ENCODE results near the gene FBXW5. TPM values are rescaled to one million over a fixed set of nuclear protein-coding genes. Genes with fewer than 3 reads are reported as not detected.

Gene FBXW5
- total RNA-seq, 2 donors from 2014 or later, result 199 to 304 TPM

- WGBS, result 90% methylated on average over 30 of the region's 32 CpGs
Observed at GRCh38 chr9:136916330-136917184, 28.0 kb downstream of the FBXW5 start.

GRCh38 chr9:136915632-136916329, 28.8 kb downstream of the FBXW5 start:
- DNase-seq (ENCODE audit: low spot score), result no peak
- Histone ChIP-seq H3K9me3 (no peaks in the 10 kb centered on the region), H3K4me1 (replicated peaks) (no peaks in the 10 kb centered on the region), H3K27me3 (replicated peaks; ENCODE audit: insufficient read depth) (no peaks in the 10 kb centered on the region), H3K27ac (no peak overlapping the region), H3K36me3 (peaks cover 0 to 13% of the 10 kb centered on the region in 2 donors), H3K4me3 (no peak overlapping the region)
- intact Hi-C loops (cut with DNase I), result no loop called here
- TF ChIP-seq CTCF (IDR thresholded peaks at IDR 0.05) (no peak), POLR2A (IDR thresholded peaks at IDR 0.05) (no peak), POLR2AphosphoS5 (IDR thresholded peaks at IDR 0.05) (no peak)
- 89% methylated on average over 21 of the region's 21 CpGs for WGBS

More at GRCh38 chr9:136916330-136917184, 28.0 kb downstream of the FBXW5 start:
- intact Hi-C loops (cut with DNase I), result no loop called here
- Histone ChIP-seq H3K4me3 (no peak overlapping the region), H3K27me3 (replicated peaks; ENCODE audit: insufficient read depth) (no peaks in the 10 kb centered on the region), H3K9me3 (no peaks in the 10 kb centered on the region), H3K36me3 (peaks cover 6 to 18% of the 10 kb centered on the region in 2 donors), H3K4me1 (replicated peaks) (no peaks in the 10 kb centered on the region), H3K27ac (no peak overlapping the region)
- no peak for TF ChIP-seq POLR2A (IDR thresholded peaks at IDR 0.05)
- no peak for TF ChIP-seq POLR2AphosphoS5 (IDR thresholded peaks at IDR 0.05)
- DNase-seq (ENCODE audit: low spot score), result no peak

GRCh38 chr9:136913701-136914438, 30.7 kb downstream of the FBXW5 start:
- no peaks in the 10 kb centered on the region for H3K4me1 ChIP-seq (replicated peaks)
- H3K27me3 ChIP-seq (replicated peaks; ENCODE audit: insufficient read depth), result no peaks in the 10 kb centered on the region
- TF ChIP-seq CTCF (IDR thresholded peaks at IDR 0.05), result no peak
- TF ChIP-seq POLR2AphosphoS5 (IDR thresholded peaks at IDR 0.05), result no peak
- TF ChIP-seq POLR2A (IDR thresholded peaks at IDR 0.05), result no peak
- no peak overlapping the region for H3K4me3 ChIP-seq
- H3K27ac ChIP-seq, result no peak overlapping the region
- H3K9me3 ChIP-seq, result no peaks in the 10 kb centered on the region
- no peak for DNase-seq (ENCODE audit: low spot score)
- intact Hi-C loops (cut with DNase I), result no loop called here
- WGBS, result 90% methylated on average over 17 of the region's 17 CpGs
- peaks cover 0 to 5% of the 10 kb centered on the region in 2 donors for H3K36me3 ChIP-seq

GRCh38 chr9:136910901-136911245, 33.7 kb downstream of the FBXW5 start:
- TF ChIP-seq CTCF (IDR thresholded peaks at IDR 0.05) (no peak), POLR2AphosphoS5 (IDR thresholded peaks at IDR 0.05) (no peak), POLR2A (IDR thresholded peaks at IDR 0.05) (no peak)
- intact Hi-C loops (cut with DNase I), result no loop called here
- Histone ChIP-seq H3K27ac (no peak overlapping the region), H3K9me3 (no peaks in the 10 kb centered on the region), H3K36me3 (no peaks in the 10 kb centered on the region), H3K4me1 (replicated peaks) (no peaks in the 10 kb centered on the region), H3K4me3 (no peak overlapping the region), H3K27me3 (replicated peaks; ENCODE audit: insufficient read depth) (no peaks in the 10 kb centered on the region)
- WGBS, result 87% methylated on average over 12 of the region's 12 CpGs
- DNase-seq (ENCODE audit: low spot score), result no peak

Data from prostate gland (tissue), 2 donors.